HEK293 (cell line): ENCODE data around the gene DYNLRB1.

Experiments used
- CTCF ChIA-PET: fragments of 350-600 bp; formaldehyde crosslinking; extraction: SDS; loops from one replicate; lab custom pipeline; 2021; ENCODE audit warnings: antibody characterized with exemption; lab: Yijun Ruan, JAX
- POLR2A ChIA-PET: fragments of 300-600 bp; formaldehyde crosslinking; extraction: SDS; loops from one replicate; lab custom pipeline; 2020; ENCODE audit warnings: antibody characterized with exemption, inconsistent platforms; lab: Yijun Ruan, JAX
- H3K27ac ChIP-seq: fragments of 200-500 bp; sonication (Bioruptor generic); 2 replicates; pipeline ENCODE4 v1.5.1; 2014; ENCODE audit warnings: low read depth, low read length, control low read depth, inconsistent platforms; ENCODE audit errors: extremely low read depth
- H3K36me3 ChIP-seq, 2 experiments: fragments of 200-500 bp in 1 of 2; sonication (Bioruptor generic) in 1 of 2; 1 replicate in 1 of 2; 2 replicates in 1 of 2; pipeline ENCODE4 v1.5.1; 2014 to 2017; ENCODE audit warnings: inconsistent platforms in 2 of 2, low read length in 2 of 2; ENCODE audit not compliant: control insufficient read depth in 2 of 2, insufficient read depth in 1 of 2
- H3K4me1 ChIP-seq: fragments of 200-500 bp; sonication (Bioruptor generic); 2 replicates; pipeline ENCODE4 v1.5.1; 2014; ENCODE audit warnings: mild to moderate bottlenecking, low read length, inconsistent platforms; ENCODE audit not compliant: control insufficient read depth, insufficient read depth
- H3K4me3 ChIP-seq: 2 replicates; pipeline ENCODE4 v1.5.1; 2011; ENCODE audit warnings: low read depth, mild to moderate bottlenecking, control low read depth, low read length, moderate library complexity
- H3K9me3 ChIP-seq: fragments of 200-500 bp; sonication (Bioruptor generic); 2 replicates; pipeline ENCODE4 v1.5.1; 2014; ENCODE audit warnings: low read depth, low read length, inconsistent platforms; ENCODE audit not compliant: control insufficient read depth, insufficient read depth
- KLF16 ChIP-seq: fragments of 450-650 bp; formaldehyde crosslinking; IDR thresholded peaks from 2 replicates; pipeline ENCODE4 v1.5.1; 2017; ENCODE audit warnings: missing biosample characterization, missing genetic modification characterization
- MYNN ChIP-seq: fragments of 450-650 bp; formaldehyde crosslinking; IDR thresholded peaks from 2 replicates; pipeline ENCODE4 v1.5.1; 2016; ENCODE audit warnings: missing biosample characterization, missing genetic modification characterization, borderline replicate concordance
- MZF1 ChIP-seq: fragments of 450-650 bp; formaldehyde crosslinking; IDR thresholded peaks from 2 replicates; pipeline ENCODE4 v1.5.1; 2017; ENCODE audit warnings: missing biosample characterization, missing genetic modification characterization, borderline replicate concordance
- PRDM1 ChIP-seq: fragments of 450-650 bp; formaldehyde crosslinking; IDR thresholded peaks from 2 replicates; pipeline ENCODE4; 2016; ENCODE audit warnings: missing biosample characterization, missing genetic modification characterization
- SETDB1 ChIP-seq: IDR thresholded peaks from one replicate; pipeline ENCODE4 v1.6.1; 2017; ENCODE audit warnings: mild to moderate bottlenecking, low read length, moderate library complexity, mixed read lengths; ENCODE audit not compliant: insufficient read length
- ZBTB7A ChIP-seq: fragments of 450-650 bp; formaldehyde crosslinking; IDR thresholded peaks from 2 replicates; pipeline ENCODE4 v1.5.1; 2016; ENCODE audit warnings: low read depth, missing biosample characterization, missing genetic modification characterization
- ZBTB8A ChIP-seq: fragments of 450-650 bp; formaldehyde crosslinking; IDR thresholded peaks from 2 replicates; pipeline ENCODE4 v1.5.1; 2016; ENCODE audit warnings: missing biosample characterization, missing genetic modification characterization
- ZFP3 ChIP-seq: fragments of 450-650 bp; formaldehyde crosslinking; IDR thresholded peaks from 2 replicates; pipeline ENCODE4 v1.5.1; 2016; ENCODE audit warnings: low read depth, missing biosample characterization, missing genetic modification characterization
- ZFP37 ChIP-seq: fragments of 450-650 bp; formaldehyde crosslinking; IDR thresholded peaks from 2 replicates; pipeline ENCODE4 v1.5.1; 2016; ENCODE audit warnings: missing biosample characterization, missing genetic modification characterization
- ZNF10 ChIP-seq: fragments of 450-650 bp; formaldehyde crosslinking; IDR thresholded peaks from 2 replicates; pipeline ENCODE4 v1.5.1; 2017; ENCODE audit warnings: missing biosample characterization, missing genetic modification characterization
- ZNF211 ChIP-seq: fragments of 450-650 bp; formaldehyde crosslinking; IDR thresholded peaks from 2 replicates; pipeline ENCODE4 v1.5.1; 2016; ENCODE audit warnings: low read depth, missing biosample characterization, missing genetic modification characterization
- ZNF274 ChIP-seq, 2 experiments: fragments of 200-500 bp in 1 of 2; fragments of 450-650 bp in 1 of 2; sonication (Bioruptor generic) in 1 of 2; formaldehyde crosslinking in 1 of 2; IDR thresholded peaks; 2 replicates each; pipeline versions ENCODE4 v1.5.1 to v1.6.1; 2014 to 2016; ENCODE audit warnings: borderline replicate concordance in 1 of 2, inconsistent platforms in 1 of 2, low read length in 1 of 2, missing biosample characterization in 1 of 2, missing genetic modification characterization in 1 of 2
- ZNF37A ChIP-seq: fragments of 450-650 bp; IDR thresholded peaks from 2 replicates; pipeline ENCODE4 v1.5.1; 2018; ENCODE audit warnings: missing biosample characterization, missing genetic modification characterization
- ZNF391 ChIP-seq: fragments of 450-650 bp; formaldehyde crosslinking; IDR thresholded peaks from 2 replicates; pipeline ENCODE4 v1.5.1; 2016; ENCODE audit warnings: low read depth, missing biosample characterization, missing genetic modification characterization, borderline replicate concordance
- ZSCAN30 ChIP-seq: fragments of 450-650 bp; IDR thresholded peaks from 2 replicates; pipeline ENCODE4 v1.5.1; 2018; ENCODE audit warnings: missing biosample characterization, mild to moderate bottlenecking, missing genetic modification characterization, moderate library complexity
- TF ChIP-seq, protein P1 (sequence below): fragments of 450-650 bp; IDR thresholded peaks from 2 replicates; pipeline ENCODE4 v1.5.1; 2018; ENCODE audit warnings: missing biosample characterization, mild to moderate bottlenecking, missing genetic modification characterization
- TF ChIP-seq, protein P2 (sequence below): fragments of 450-650 bp; formaldehyde crosslinking; IDR thresholded peaks from 2 replicates; pipeline ENCODE4 v1.5.1; 2016; ENCODE audit warnings: missing biosample characterization, missing genetic modification characterization, borderline replicate concordance
- TF ChIP-seq, protein P3 (sequence below): fragments of 450-650 bp; formaldehyde crosslinking; IDR thresholded peaks from 2 replicates; pipeline ENCODE4 v1.5.1; 2016; ENCODE audit warnings: missing biosample characterization, missing genetic modification characterization
- TF ChIP-seq, protein P4 (sequence below): fragments of 450-650 bp; formaldehyde crosslinking; IDR thresholded peaks from 2 replicates; pipeline ENCODE4 v1.5.1; 2016; ENCODE audit warnings: missing biosample characterization, missing genetic modification characterization, low read depth

Gene DYNLRB1

DNA sequence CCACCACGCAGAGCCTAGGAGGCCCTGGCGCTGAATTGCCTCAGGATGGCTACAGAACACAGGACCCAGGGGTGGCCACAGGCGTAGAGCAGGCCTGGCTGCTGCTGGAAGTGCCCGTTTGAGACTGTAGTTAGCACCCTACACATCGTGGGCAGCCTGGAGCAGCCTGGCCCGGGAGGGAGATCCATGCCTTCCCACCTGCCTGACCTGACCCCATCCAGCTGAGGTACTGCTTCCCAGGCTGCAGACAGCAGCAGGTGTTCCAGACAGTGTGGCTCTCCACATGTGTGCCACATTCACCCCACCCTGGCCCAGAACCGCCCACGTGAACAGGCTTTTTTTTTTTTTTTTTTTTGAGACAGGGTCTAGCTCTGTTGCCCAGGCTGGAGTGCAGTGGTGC lies 21.4 kb downstream of the DYNLRB1 start:
- Histone ChIP-seq H3K4me3 (no peak overlapping the region), H3K36me3 (peaks cover 0 to 90% of the 10 kb centered on the region in 2 experiments; a peak in 2 of 3 replicates)
- TF ChIP-seq ZSCAN30 (tag by site-specific recombination) (no peak), ZNF37A (tag by site-specific recombination) (no peak), PRDM1 (tag by site-specific recombination) (no peak), SETDB1 (no peak), MYNN (tag by site-specific recombination) (no peak), ZNF211 (tag by site-specific recombination) (no peak), ZNF391 (tag by site-specific recombination) (no peak), ZBTB8A (tag by site-specific recombination) (no peak), ZFP37 (no peak), ZBTB7A (tag by site-specific recombination) (no peak), ZNF274 (IDR thresholded peaks at IDR 0.05; ENCODE audit: low read length) (no peak), ZNF274 (tag by site-specific recombination; IDR thresholded peaks at IDR 0.05; ENCODE audit: borderline replicate concordance) (no peak), ZNF10 (tag by site-specific recombination) (no peak), ZFP3 (tag by site-specific recombination) (no peak), MZF1 (tag by site-specific recombination) (no peak), KLF16 (tag by site-specific recombination) (no peak)
- TF ChIP-seq, protein P1, sequence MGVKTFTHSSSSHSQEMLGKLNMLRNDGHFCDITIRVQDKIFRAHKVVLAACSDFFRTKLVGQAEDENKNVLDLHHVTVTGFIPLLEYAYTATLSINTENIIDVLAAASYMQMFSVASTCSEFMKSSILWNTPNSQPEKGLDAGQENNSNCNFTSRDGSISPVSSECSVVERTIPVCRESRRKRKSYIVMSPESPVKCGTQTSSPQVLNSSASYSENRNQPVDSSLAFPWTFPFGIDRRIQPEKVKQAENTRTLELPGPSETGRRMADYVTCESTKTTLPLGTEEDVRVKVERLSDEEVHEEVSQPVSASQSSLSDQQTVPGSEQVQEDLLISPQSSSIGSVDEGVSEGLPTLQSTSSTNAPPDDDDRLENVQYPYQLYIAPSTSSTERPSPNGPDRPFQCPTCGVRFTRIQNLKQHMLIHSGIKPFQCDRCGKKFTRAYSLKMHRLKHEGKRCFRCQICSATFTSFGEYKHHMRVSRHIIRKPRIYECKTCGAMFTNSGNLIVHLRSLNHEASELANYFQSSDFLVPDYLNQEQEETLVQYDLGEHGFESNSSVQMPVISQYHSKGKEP (tag by site-specific recombination): no peak
- TF ChIP-seq, protein P2, sequence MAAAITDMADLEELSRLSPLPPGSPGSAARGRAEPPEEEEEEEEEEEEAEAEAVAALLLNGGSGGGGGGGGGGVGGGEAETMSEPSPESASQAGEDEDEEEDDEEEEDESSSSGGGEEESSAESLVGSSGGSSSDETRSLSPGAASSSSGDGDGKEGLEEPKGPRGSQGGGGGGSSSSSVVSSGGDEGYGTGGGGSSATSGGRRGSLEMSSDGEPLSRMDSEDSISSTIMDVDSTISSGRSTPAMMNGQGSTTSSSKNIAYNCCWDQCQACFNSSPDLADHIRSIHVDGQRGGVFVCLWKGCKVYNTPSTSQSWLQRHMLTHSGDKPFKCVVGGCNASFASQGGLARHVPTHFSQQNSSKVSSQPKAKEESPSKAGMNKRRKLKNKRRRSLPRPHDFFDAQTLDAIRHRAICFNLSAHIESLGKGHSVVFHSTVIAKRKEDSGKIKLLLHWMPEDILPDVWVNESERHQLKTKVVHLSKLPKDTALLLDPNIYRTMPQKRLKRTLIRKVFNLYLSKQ: no peak
- TF ChIP-seq, protein P3, sequence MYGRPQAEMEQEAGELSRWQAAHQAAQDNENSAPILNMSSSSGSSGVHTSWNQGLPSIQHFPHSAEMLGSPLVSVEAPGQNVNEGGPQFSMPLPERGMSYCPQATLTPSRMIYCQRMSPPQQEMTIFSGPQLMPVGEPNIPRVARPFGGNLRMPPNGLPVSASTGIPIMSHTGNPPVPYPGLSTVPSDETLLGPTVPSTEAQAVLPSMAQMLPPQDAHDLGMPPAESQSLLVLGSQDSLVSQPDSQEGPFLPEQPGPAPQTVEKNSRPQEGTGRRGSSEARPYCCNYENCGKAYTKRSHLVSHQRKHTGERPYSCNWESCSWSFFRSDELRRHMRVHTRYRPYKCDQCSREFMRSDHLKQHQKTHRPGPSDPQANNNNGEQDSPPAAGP (tag by site-specific recombination): no peak
- TF ChIP-seq, protein P4, sequence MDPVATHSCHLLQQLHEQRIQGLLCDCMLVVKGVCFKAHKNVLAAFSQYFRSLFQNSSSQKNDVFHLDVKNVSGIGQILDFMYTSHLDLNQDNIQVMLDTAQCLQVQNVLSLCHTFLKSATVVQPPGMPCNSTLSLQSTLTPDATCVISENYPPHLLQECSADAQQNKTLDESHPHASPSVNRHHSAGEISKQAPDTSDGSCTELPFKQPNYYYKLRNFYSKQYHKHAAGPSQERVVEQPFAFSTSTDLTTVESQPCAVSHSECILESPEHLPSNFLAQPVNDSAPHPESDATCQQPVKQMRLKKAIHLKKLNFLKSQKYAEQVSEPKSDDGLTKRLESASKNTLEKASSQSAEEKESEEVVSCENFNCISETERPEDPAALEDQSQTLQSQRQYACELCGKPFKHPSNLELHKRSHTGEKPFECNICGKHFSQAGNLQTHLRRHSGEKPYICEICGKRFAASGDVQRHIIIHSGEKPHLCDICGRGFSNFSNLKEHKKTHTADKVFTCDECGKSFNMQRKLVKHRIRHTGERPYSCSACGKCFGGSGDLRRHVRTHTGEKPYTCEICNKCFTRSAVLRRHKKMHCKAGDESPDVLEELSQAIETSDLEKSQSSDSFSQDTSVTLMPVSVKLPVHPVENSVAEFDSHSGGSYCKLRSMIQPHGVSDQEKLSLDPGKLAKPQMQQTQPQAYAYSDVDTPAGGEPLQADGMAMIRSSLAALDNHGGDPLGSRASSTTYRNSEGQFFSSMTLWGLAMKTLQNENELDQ (tag by site-specific recombination): no peak
- TF ChIP-seq, all 188 proteins: peak for 0
- ChIA-PET POLR2A (no interaction called here), CTCF (interaction anchor here (0.6 to 3.4 kb wide), 9 partner anchors 7 to 1052 kb away, joined by 3 to 22 read pairs (median 4); no protein-coding TSS in a partner anchor)
- Histone ChIP-seq H3K27ac (no peak overlapping the region), H3K9me3 (no peaks in the 10 kb centered on the region), H3K4me1 (no peaks in the 10 kb centered on the region)
